Keratinocyte (primary cell): ENCODE data around the gene TRPC3. TPM values are rescaled to one million over a fixed set of nuclear protein-coding genes. Genes with fewer than 3 reads are reported as not detected.

Experiments
- DNase-seq: peaks from one replicate; pipeline ENCODE4 v3.0.0-alpha.2; 2011; ENCODE audit warnings: low read depth, missing footprints, low spot score
- FAIRE-seq: peaks from 2 replicates; lab custom pipeline; 2011; peaks lifted over from hg19 to GRCh38; lab: Jason Lieb, UNC
- H2AFZ ChIP-seq: 2 replicates; pipeline ENCODE4 v1.6.0; 2012; ENCODE audit warnings: low read length, control low read depth, inconsistent platforms; ENCODE audit not compliant: control insufficient read depth
- H3K27ac ChIP-seq: 2 replicates; pipeline ENCODE4 v1.5.1; 2011; ENCODE audit warnings: low read length; ENCODE audit not compliant: control insufficient read depth, insufficient read depth
- H3K27me3 ChIP-seq: 3 replicates; pipeline ENCODE4 v1.6.0; 2011; ENCODE audit warnings: low read length; ENCODE audit not compliant: control insufficient read depth, insufficient read depth; ENCODE audit errors: extremely low read depth
- H3K36me3 ChIP-seq, 2 experiments: 2 replicates in 1 of 2; 3 replicates in 1 of 2; pipeline ENCODE4 v1.5.1; 2011; ENCODE audit warnings: low read length in 2 of 2, mild to moderate bottlenecking in 1 of 2; ENCODE audit not compliant: control insufficient read depth in 2 of 2, insufficient read depth in 2 of 2; ENCODE audit errors: extremely low read depth in 1 of 2
- H3K4me1 ChIP-seq: 3 replicates; pipeline ENCODE4 v1.5.1; 2011; ENCODE audit warnings: low read length; ENCODE audit not compliant: control insufficient read depth, insufficient read depth; ENCODE audit errors: extremely low read depth
- H3K4me2 ChIP-seq: 3 replicates; pipeline ENCODE4 v1.6.0; 2011; ENCODE audit warnings: low read depth, low read length; ENCODE audit not compliant: control insufficient read depth, insufficient read depth; ENCODE audit errors: extremely low read depth
- H3K4me3 ChIP-seq, 3 experiments: fragments of 200-600 bp in 1 of 3; sonication (generic) in 1 of 3; 2 replicates in 2 of 3; 3 replicates in 1 of 3; pipeline ENCODE4 v1.5.1; 2011 to 2016; ENCODE audit warnings: low read length in 3 of 3, mild to moderate bottlenecking in 3 of 3, control low read depth in 2 of 3, inconsistent platforms in 1 of 3, low read depth in 1 of 3, mixed read lengths in 1 of 3, mixed run types in 1 of 3, moderate library complexity in 1 of 3; ENCODE audit not compliant: control insufficient read depth in 2 of 3, insufficient read depth in 2 of 3; ENCODE audit errors: extremely low read depth in 1 of 3
- H3K79me2 ChIP-seq: 2 replicates; pipeline ENCODE4 v1.6.0; 2012; ENCODE audit warnings: low read length; ENCODE audit not compliant: control insufficient read depth, insufficient read depth
- H3K9ac ChIP-seq: 3 replicates; pipeline ENCODE4 v1.6.0; 2011; ENCODE audit warnings: low read length; ENCODE audit not compliant: control insufficient read depth, insufficient read depth; ENCODE audit errors: extremely low read depth
- H3K9me1 ChIP-seq: 3 replicates; pipeline ENCODE4 v1.6.0; 2011; ENCODE audit warnings: low read length; ENCODE audit not compliant: control insufficient read depth, insufficient read depth; ENCODE audit errors: extremely low read depth
- H3K9me3 ChIP-seq: 2 replicates; pipeline ENCODE4 v1.5.1; 2012; ENCODE audit warnings: low read depth, low read length; ENCODE audit not compliant: control insufficient read depth
- H4K20me1 ChIP-seq: 3 replicates; pipeline ENCODE4 v1.6.0; 2011; ENCODE audit warnings: low read length; ENCODE audit not compliant: control insufficient read depth, insufficient read depth; ENCODE audit errors: extremely low read depth
- EZH2 ChIP-seq: IDR thresholded peaks from one replicate; pipeline ENCODE4 v1.6.1; 2012; ENCODE audit warnings: inconsistent platforms, mild to moderate bottlenecking, low read length, moderate library complexity
- dilution Hi-C: fragments of 300-500 bp; cut with MboI; formaldehyde crosslinking; loops from one replicate; pipeline ENCODE4 v1.7.0; 2020; ENCODE audit warnings: low sequenced_read_pairs; ENCODE audit not compliant: extremely low pct_ligation_motif_present
- polyA plus RNA-seq, 5 experiments: library from polyadenylated mRNA; depleted of rRNA in 3 of 5; stranded (reverse) in 3 of 5; stranded (forward) in 1 of 5; unstranded in 1 of 5; fragments of >200 nt; gene quantifications; 1 replicate in 1 of 5; 2 replicates in 3 of 5; 3 replicates in 1 of 5; pipeline versions ENCODE4 v1.2.1 to v1.2.3, GENCODE V29; 2011 to 2012; ENCODE audit warnings: missing spikeins in 2 of 5, low read depth in 1 of 5, low replicate concordance in 1 of 5
- TF ChIP-seq, protein P1 (sequence below), 3 experiments: IDR thresholded peaks in 1 of 3; conservative IDR thresholded peaks in 1 of 3; optimal IDR thresholded peaks in 1 of 3; 2 replicates in 2 of 3; 3 replicates in 1 of 3; pipeline versions ENCODE3 to v1.5.1; 2011; ENCODE audit warnings: low read length in 3 of 3, mild to moderate bottlenecking in 3 of 3, moderate library complexity in 2 of 3, control low read depth in 1 of 3, inconsistent platforms in 1 of 3; ENCODE audit not compliant: insufficient read depth in 2 of 3; ENCODE audit errors: extremely low read depth in 1 of 3

The TRPC3 gene
- polyA plus RNA-seq, 1 donor (not counting 4 experiments of a cell fraction or from before 2014, with no cell fraction given), result not detected

- no peak for DNase-seq
- Histone ChIP-seq H3K36me3 (no peaks in the 10 kb centered on the region), H3K4me3 (no peak overlapping the region), H2AFZ (no peak overlapping the region), H3K9me3 (no peaks in the 10 kb centered on the region), H3K9me1 (no peaks in the 10 kb centered on the region), H3K27ac (no peak overlapping the region), H3K4me1 (no peaks in the 10 kb centered on the region), H3K27me3 (no peaks in the 10 kb centered on the region), H3K4me2 (no peak overlapping the region), H3K79me2 (no peaks in the 10 kb centered on the region), H4K20me1 (no peaks in the 10 kb centered on the region), H3K9ac (no peak overlapping the region)
- dilution Hi-C loops, result no loop called here
- TF ChIP-seq, protein P1, sequence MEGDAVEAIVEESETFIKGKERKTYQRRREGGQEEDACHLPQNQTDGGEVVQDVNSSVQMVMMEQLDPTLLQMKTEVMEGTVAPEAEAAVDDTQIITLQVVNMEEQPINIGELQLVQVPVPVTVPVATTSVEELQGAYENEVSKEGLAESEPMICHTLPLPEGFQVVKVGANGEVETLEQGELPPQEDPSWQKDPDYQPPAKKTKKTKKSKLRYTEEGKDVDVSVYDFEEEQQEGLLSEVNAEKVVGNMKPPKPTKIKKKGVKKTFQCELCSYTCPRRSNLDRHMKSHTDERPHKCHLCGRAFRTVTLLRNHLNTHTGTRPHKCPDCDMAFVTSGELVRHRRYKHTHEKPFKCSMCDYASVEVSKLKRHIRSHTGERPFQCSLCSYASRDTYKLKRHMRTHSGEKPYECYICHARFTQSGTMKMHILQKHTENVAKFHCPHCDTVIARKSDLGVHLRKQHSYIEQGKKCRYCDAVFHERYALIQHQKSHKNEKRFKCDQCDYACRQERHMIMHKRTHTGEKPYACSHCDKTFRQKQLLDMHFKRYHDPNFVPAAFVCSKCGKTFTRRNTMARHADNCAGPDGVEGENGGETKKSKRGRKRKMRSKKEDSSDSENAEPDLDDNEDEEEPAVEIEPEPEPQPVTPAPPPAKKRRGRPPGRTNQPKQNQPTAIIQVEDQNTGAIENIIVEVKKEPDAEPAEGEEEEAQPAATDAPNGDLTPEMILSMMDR (optimal IDR thresholded peaks at IDR 0.05 in 1 of 3, IDR thresholded peaks at IDR 0.05 in 1 of 3, conservative IDR thresholded peaks at IDR 0.05 in 1 of 3; ENCODE audit: extremely low read depth in 1 of 3, insufficient read depth in 2 of 3, low read length in 3 of 3), result no peak
- TF ChIP-seq EZH2, result no peak
- no peak for FAIRE-seq
Observed at GRCh38 chr4:121913667-121914066, 38.2 kb downstream of the TRPC3 start.

GRCh38 chr4:121908346-121908745 is 43.5 kb downstream of the TRPC3 start:
- DNase-seq (no peak), FAIRE-seq (no peak)
- no peaks in the 10 kb centered on the region for H3K79me2 ChIP-seq
- TF ChIP-seq, protein P1 (optimal IDR thresholded peaks at IDR 0.05 in 1 of 3, IDR thresholded peaks at IDR 0.05 in 1 of 3, conservative IDR thresholded peaks at IDR 0.05 in 1 of 3; ENCODE audit: extremely low read depth in 1 of 3, insufficient read depth in 2 of 3, low read length in 3 of 3), result no peak
- no peak for TF ChIP-seq EZH2
- no peaks in the 10 kb centered on the region for H3K27me3 ChIP-seq
- H3K27ac ChIP-seq, result no peak overlapping the region
- dilution Hi-C loops, result no loop called here
- H3K4me3 ChIP-seq, result no peak overlapping the region
- H3K4me2 ChIP-seq, result no peak overlapping the region
- H3K9me3 ChIP-seq, result no peaks in the 10 kb centered on the region
- H4K20me1 ChIP-seq, result no peaks in the 10 kb centered on the region
- H2AFZ ChIP-seq, result no peak overlapping the region
- H3K4me1 ChIP-seq, result no peaks in the 10 kb centered on the region
- H3K9ac ChIP-seq, result no peak overlapping the region
- H3K9me1 ChIP-seq, result no peaks in the 10 kb centered on the region
- no peaks in the 10 kb centered on the region for H3K36me3 ChIP-seq
